ENCODE measurements around the gene TMUB1.

TMUB1 gene

DNA sequence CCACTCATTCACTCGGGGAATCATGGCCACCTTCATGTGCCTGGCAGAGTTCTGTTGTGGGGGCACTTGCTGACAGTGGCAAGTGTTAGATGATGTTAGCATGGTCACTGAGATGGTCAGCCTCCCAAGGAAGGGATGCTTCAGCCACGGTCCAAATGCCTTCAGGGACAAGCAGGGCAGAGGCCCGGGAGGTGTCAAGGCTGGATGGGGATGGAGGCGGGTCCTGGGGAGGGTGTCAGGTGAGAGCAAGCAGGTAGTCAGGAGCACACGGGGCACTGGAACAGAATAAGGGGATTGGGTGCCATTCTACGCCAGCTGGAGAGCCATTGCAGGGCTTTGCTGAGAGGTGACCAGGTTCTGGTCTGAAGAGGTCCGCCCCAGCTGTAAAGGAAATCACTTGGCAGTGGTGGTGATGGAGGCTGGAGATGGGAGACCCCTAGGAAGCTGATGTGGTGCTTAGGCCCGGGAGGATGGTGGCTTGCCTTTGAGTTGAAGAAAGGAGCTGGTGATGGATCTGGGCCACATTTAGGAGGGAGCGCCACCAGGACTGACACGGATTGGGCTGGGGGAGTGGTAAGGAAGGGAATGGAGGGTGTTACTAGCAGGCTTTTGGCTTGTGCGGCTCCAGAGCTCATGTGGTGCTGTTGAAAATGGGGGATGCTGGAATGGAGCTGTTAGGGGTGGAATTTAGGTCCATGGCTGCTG lies 27.1 kb upstream of the TMUB1 start:
- Histone ChIP-seq H3K27ac (no peak overlapping the region), H3K36me3 (replicated peaks) (no peaks in the 10 kb centered on the region), H3K4me3 (ENCODE audit: low read depth, low read length) (no peak overlapping the region), H3K27me3 (replicated peaks) (no peaks in the 10 kb centered on the region)
- in situ Hi-C loops (cut with HindIII; ENCODE audit: low pct_ligation_motif_present, low sequenced_read_pairs): no loop called here
- no peak for TF ChIP-seq CTCF (IDR thresholded peaks at IDR 0.05; ENCODE audit: low read depth, low read length, missing control alignments)
- no peak for DNase-seq

DNA sequence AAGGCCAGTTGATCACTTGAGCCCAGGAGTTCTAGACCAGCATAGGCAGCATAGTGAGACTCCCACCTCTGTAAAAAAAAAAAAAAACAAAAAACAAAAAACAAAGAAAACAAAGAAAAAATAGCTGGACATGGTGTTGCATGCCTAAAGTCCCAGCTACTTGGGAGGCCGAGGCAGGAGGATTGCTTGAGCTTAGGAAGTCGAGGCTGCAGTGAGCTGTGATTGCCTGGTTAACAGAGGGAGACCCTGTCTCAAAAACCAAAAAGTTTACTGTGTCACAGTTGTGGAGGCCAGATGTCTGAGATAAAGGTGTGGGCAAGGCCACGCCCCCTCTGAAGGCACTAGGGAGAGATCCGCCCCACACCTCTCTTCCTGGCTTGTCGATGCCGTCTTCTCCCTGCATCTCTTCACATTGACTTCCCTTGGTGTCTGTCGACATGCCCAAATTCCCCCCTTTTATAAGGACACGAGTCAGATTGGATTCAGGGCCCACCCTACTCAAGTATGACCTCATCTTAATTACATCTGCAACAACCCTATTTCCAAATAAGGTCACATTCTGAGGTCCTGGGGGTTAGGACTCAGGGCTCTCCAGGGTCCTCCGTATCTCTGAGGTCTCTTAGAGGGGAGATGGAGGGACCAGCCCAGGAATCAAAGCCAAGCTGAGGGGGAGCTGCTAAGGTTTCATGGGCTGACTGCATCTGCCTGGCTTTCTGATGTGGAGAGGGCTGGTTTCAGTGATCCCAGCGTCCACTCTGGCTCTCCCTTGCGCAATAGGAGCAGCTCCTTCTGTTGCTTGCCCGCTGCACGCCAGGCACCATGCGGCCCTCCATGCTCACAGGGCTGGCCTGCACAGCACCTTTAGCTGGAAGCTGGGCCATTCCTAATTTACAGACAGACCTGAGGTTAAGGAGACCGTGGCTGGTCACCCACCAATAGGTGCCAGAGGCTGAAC lies 26.1 kb upstream of the TMUB1 start:
- Histone ChIP-seq H3K27ac (no peak overlapping the region), H3K4me3 (ENCODE audit: low read depth, low read length) (no peak overlapping the region), H3K36me3 (replicated peaks) (no peaks in the 10 kb centered on the region), H3K27me3 (replicated peaks) (no peaks in the 10 kb centered on the region)
- in situ Hi-C loops (cut with HindIII; ENCODE audit: low pct_ligation_motif_present, low sequenced_read_pairs): no loop called here
- no peak for DNase-seq
- TF ChIP-seq CTCF (IDR thresholded peaks at IDR 0.05; ENCODE audit: low read depth, low read length, missing control alignments): no peak

DNA sequence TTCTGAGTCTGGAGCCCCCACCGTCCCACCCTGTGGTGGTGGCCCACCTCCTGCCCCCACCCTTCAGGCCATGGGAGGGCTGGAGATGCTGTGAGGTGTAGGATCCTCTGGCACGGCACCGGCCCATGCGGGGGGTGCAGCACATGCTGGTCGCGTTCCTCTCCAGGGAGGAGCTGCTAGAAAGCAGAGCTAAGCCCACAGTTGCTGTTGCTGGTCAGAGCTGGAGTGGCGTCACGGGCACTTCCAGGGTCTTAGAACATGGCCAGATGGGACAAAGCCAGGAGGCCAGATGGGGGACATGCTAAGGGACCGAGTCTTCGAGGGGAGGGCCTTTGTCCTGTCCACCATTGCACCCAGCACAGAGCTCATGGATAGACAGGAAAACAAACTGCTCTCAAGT lies 24.6 kb upstream of the TMUB1 start:
- TF ChIP-seq CTCF (IDR thresholded peaks at IDR 0.05; ENCODE audit: low read depth, low read length, missing control alignments): no peak
- no peak overlapping the region for H3K4me3 ChIP-seq (ENCODE audit: low read depth, low read length)
- H3K27ac ChIP-seq: no peak overlapping the region
- in situ Hi-C loops (cut with HindIII; ENCODE audit: low pct_ligation_motif_present, low sequenced_read_pairs): no loop called here
- H3K27me3 ChIP-seq (replicated peaks): no peaks in the 10 kb centered on the region
- H3K36me3 ChIP-seq (replicated peaks): no peaks in the 10 kb centered on the region
- no peak for DNase-seq

DNA sequence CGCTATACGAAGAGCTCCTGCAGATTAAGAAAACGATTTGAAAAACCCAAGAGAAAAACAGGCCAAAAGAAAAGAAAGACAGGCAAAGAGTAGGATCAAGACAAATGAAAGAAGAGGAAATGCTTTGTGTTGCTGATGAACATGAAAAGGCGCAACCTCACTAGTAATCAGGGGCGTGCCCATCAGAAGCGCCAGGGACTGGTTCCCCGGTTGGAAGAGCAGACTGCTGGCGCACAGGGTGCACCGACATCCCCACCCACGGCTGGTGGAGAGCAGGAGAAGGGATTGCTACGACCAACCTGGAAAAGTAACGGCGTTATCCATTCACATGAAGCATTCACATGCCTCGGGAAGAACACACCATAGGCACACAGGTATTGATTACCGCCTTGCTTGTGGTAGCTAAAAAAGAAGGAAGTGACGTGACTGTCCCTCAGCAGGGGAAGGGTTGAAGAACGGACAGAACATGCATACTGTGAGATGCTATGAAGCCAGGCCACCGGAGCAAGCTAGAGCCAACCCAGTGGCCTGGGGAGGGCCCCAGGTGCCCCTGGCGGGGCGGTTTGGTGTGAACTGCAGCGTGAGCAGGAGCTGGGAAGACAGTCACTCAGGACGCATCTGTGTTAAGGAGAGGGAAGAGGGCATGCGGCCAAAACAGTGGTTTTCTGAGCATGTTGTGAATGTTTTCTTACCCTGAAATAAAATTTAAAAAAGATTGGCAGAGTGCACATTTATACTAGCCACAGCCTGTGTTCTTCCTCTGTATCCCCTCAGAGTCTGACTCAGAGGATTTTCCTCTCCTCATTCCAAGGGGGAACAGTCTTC lies 21.3 kb upstream of the TMUB1 start:
- peak; percentile 84 for DNase-seq
- TF ChIP-seq CTCF (IDR thresholded peaks at IDR 0.05; ENCODE audit: low read depth, low read length, missing control alignments): no peak
- H3K27me3 ChIP-seq (replicated peaks): no peaks in the 10 kb centered on the region
- no peaks in the 10 kb centered on the region for H3K36me3 ChIP-seq (replicated peaks)
- H3K27ac ChIP-seq: peak overlapping the region; percentile 21
- in situ Hi-C loops (cut with HindIII; ENCODE audit: low pct_ligation_motif_present, low sequenced_read_pairs): no loop called here
- H3K4me3 ChIP-seq (ENCODE audit: low read depth, low read length): no peak overlapping the region

DNA sequence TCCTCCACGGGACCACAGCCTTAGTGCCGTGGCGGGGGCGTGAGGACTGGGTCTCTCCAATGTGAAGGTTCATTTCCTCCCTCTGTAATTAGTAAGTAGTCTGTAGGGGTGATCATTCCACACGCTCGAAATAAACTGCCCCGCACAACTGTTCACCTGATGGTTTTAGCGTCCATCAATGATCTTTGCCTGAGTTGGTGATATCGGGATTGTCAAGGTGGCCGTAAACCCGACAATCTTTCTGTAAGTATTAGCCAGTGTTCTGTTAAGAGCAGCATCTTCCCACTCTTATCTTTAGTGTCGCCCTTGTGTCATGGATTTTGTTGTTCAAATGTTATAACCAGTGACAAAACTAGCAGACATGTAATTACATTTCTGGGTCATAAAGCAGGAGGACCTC lies 20.7 kb upstream of the TMUB1 start:
- no peak overlapping the region for H3K4me3 ChIP-seq (ENCODE audit: low read depth, low read length)
- no peak for DNase-seq
- TF ChIP-seq CTCF (IDR thresholded peaks at IDR 0.05; ENCODE audit: low read depth, low read length, missing control alignments): no peak
- in situ Hi-C loops (cut with HindIII; ENCODE audit: low pct_ligation_motif_present, low sequenced_read_pairs): no loop called here
- no peaks in the 10 kb centered on the region for H3K27me3 ChIP-seq (replicated peaks)
- H3K36me3 ChIP-seq (replicated peaks): no peaks in the 10 kb centered on the region
- no peak overlapping the region for H3K27ac ChIP-seq

All from brain microvascular endothelial cell (primary cell).